Measurements from ENCODE around the gene TRIM15. TPM values are rescaled to one million over a fixed set of nuclear protein-coding genes. Genes with fewer than 3 reads are reported as not detected.

The TRIM15 gene
- total and polyA plus RNA-seq, 9 of the 15 experiments (the other 6 are each of a cell fraction or from before 2014, with no cell fraction given): 0.06 to 2.6 (median 0.83) TPM

GRCh38 chr6:30152016-30152673 is 11.2 kb upstream of the TRIM15 start:
- peak in 1 of 4 experiments; percentile 25 for DNase-seq (ENCODE audit: extremely low read depth in 1 of 4, low spot score in 3 of 4)
- no peak for TF ChIP-seq TCF3 (CRISPR knock-in tag; IDR thresholded peaks at IDR 0.05)
- TF ChIP-seq NFXL1 (CRISPR knock-in tag; IDR thresholded peaks at IDR 0.05): no peak
- peak; percentile 4; the same call in 1 of the 2 replicates for TF ChIP-seq TEAD4 (IDR thresholded peaks at IDR 0.05; ENCODE audit: low read length)
- TF ChIP-seq TEAD4 (CRISPR knock-in tag; IDR thresholded peaks at IDR 0.05; ENCODE audit: borderline replicate concordance): no peak
- no peak for TF ChIP-seq ID3 (CRISPR knock-in tag; IDR thresholded peaks at IDR 0.05)
- no peak for TF ChIP-seq ID3 (tag; IDR thresholded peaks at IDR 0.05)
- no peak for TF ChIP-seq ZNF507 (tag; conservative IDR thresholded peaks at IDR 0.05)
- TF ChIP-seq CEBPZ (IDR thresholded peaks at IDR 0.05; ENCODE audit: borderline replicate concordance, low read depth, low read length): no peak
- TF ChIP-seq SMAD3 (CRISPR knock-in tag; conservative IDR thresholded peaks at IDR 0.05): no peak
- no peak for TF ChIP-seq SMARCE1 (IDR thresholded peaks at IDR 0.05)
- no peak for TF ChIP-seq ZNF551 (CRISPR knock-in tag; IDR thresholded peaks at IDR 0.05)
- TF ChIP-seq SETDB1 (IDR thresholded peaks at IDR 0.05; ENCODE audit: low read length): no peak
- TF ChIP-seq ZNF263 (CRISPR knock-in tag; IDR thresholded peaks at IDR 0.05; ENCODE audit: borderline replicate concordance): no peak
- peak; percentile 40 for TF ChIP-seq NFIC (IDR thresholded peaks at IDR 0.05)
- TF ChIP-seq NR2C2 (CRISPR knock-in tag; IDR thresholded peaks at IDR 0.05): no peak
- 0 out of 2 replicates have a peak, but pooled peaks have one; percentile 18 for TF ChIP-seq NR2C2 (tag; IDR thresholded peaks at IDR 0.05)
- no peak overlapping the region for H3K4me2 ChIP-seq (ENCODE audit: insufficient read depth, low read length)
- peaks cover 4 to 34% of the 10 kb centered on the region in 2 experiments for H3K4me1 ChIP-seq (replicated peaks in 1 of 2; ENCODE audit: control insufficient read depth in 2 of 2, insufficient read depth in 2 of 2, low read length in 2 of 2)
- H4K20me1 ChIP-seq (replicated peaks; ENCODE audit: control insufficient read depth, insufficient read depth, low read length): no peaks in the 10 kb centered on the region
- no peaks in the 10 kb centered on the region for H3K9me3 ChIP-seq (replicated peaks; ENCODE audit: control insufficient read depth, insufficient read depth, low read depth, low read length)
- no peaks in the 10 kb centered on the region for H3K36me3 ChIP-seq (ENCODE audit: control insufficient read depth, insufficient read depth, low read length)
- 11% methylated on average over 4 of the region's 4 CpGs for WGBS (ENCODE audit: insufficient coverage, low coverage, missing lambda C conversion rate)
- in situ Hi-C loops (cut with MboI) (no loop called here), intact Hi-C loops (cut with micrococcal nuclease) (no loop called here)
- no peak overlapping the region for H3K4me3 ChIP-seq
- ATAC-seq: peak; percentile 19; the same call in 1 of the 3 replicates
- no peak overlapping the region for H3K9ac ChIP-seq (ENCODE audit: insufficient read depth in 1 of 2, low read depth in 2 of 2, low read length in 2 of 2)
- no peaks in the 10 kb centered on the region for H3K79me2 ChIP-seq (ENCODE audit: control insufficient read depth, insufficient read depth, low read length)
- no TSS peak for BruUV-seq (replicated peaks)
- H3K9me1 ChIP-seq (ENCODE audit: control insufficient read depth, insufficient read depth, low read length): no peaks in the 10 kb centered on the region
- ChIA-PET POLR2A (interaction anchor here (0.6 to 1.0 kb wide), 2 partner anchors 10 to 330 kb away, joined by 3 to 4 read pairs; no protein-coding TSS in a partner anchor), CTCF (ENCODE audit: low intra/inter-chr PET ratio) (interaction anchor here (0.6 to 0.7 kb wide), 2 partner anchors 18 to 91 kb away, joined by 4 to 5 read pairs; no protein-coding TSS in a partner anchor)
- 0 out of 3 replicates have a peak overlapping the region, but pooled peaks have one; percentile 1 for H3K27ac ChIP-seq (ENCODE audit: extremely low read depth, low read depth, low read length)
- H3K27me3 ChIP-seq (ENCODE audit: control insufficient read depth in 2 of 2, insufficient read depth in 2 of 2, low read length in 2 of 2): peaks cover 2 to 27% of the 10 kb centered on the region in 2 experiments; a peak in 2 of 5 replicates
- peak overlapping the region; percentile 56; the same call in 1 of the 2 replicates for H2AFZ ChIP-seq (ENCODE audit: low read depth, low read length)
- FAIRE-seq: no peak

Data from K562 (cell line).